Activated naive CD4-positive, alpha-beta T cell treated with anti-CD3 and anti-CD28 coated beads, Interleukin-2, amount 10 ng/mL, durations not matched to agents 5 hours and 36 hours (primary cell): ENCODE data around the gene KLHL36. TPM values are rescaled to one million over a fixed set of nuclear protein-coding genes. Genes with fewer than 3 reads are reported as not detected.

Experiments
- total RNA-seq, 2 experiments: library from RNA; stranded (reverse); gene quantifications; one replicate each; pipeline ENCODE4 v1.2.3, GENCODE V29; 2021

Gene KLHL36
- total RNA-seq = 10 to 100 TPM; 58.4 to 60.8 TPM

GRCh38 chr16:84647828-84648594, at the start of gene KLHL36:
KLHL36 (plus strand) TSS chr16:84648511; CDS start chr16:84650868, 2,357 bp downstream.

GRCh38 chr16:84617791-84618580, 30.3 kb upstream of the KLHL36 start, which contains the start of gene COTL1:
COTL1 (minus strand) TSS chr16:84618078; CDS start chr16:84617914, 164 bp downstream.

GRCh38 chr16:84699712-84700445, 51.6 kb downstream of the KLHL36 start, which contains the start of gene USP10:
USP10 (plus strand) TSS chr16:84700000; CDS start chr16:84700091, 91 bp downstream.

Other genes starting within 250 kb of the KLHL36 start
- gene MEAK7, start 143.9 kb upstream of the KLHL36 start, total RNA-seq = 10 to 100 TPM; 40.5 to 43.9 TPM
- gene COTL1, start 30.4 kb upstream of the KLHL36 start, total RNA-seq = 100 to 1,000 TPM; 483 to 487 TPM
- gene USP10, start 51.5 kb downstream of the KLHL36 start, total RNA-seq = 10 to 100 TPM; 82.6 to 87.3 TPM
- gene CRISPLD2, start 171.5 kb downstream of the KLHL36 start, total RNA-seq = 1 to 10 TPM in 1 of 2 experiments, under 1 TPM in 1; 0.58 to 1.0 TPM